Ovary (tissue), 3 donors: Measurements from ENCODE around the gene PKD1L1.

Source experiments
- CTCF ChIP-seq, 3 donors: fragments of 450-650 bp in 2 of 3; fragments of 200-600 bp in 1 of 3; IDR thresholded peaks; one replicate each; pipeline versions ENCODE4 v1.5.1 to v1.8.0; 2016 to 2022; ENCODE audit warnings: antibody characterized with exemption in 3 of 3, mild to moderate bottlenecking in 1 of 3
- EP300 ChIP-seq: sonication (generic); formaldehyde crosslinking; IDR thresholded peaks from one replicate; pipeline ENCODE4 v1.6.1; 2017; ENCODE audit warnings: antibody characterized with exemption
- donor health status: DM: no; HTN: no; CAD: no.

- TF ChIP-seq CTCF (IDR thresholded peaks at IDR 0.05): no peak
- no peak for TF ChIP-seq EP300
Observed at GRCh38 chr7:47875998-47876744, 72.1 kb downstream of the PKD1L1 start.
